ENCODE measurements around the gene VWA5B1. TPM values are rescaled to one million over a fixed set of nuclear protein-coding genes. Genes with fewer than 3 reads are reported as not detected.

VWA5B1 gene
- total RNA-seq, 4 donors from 2014 or later = not detected

- Histone ChIP-seq H3K27ac (no peak overlapping the region), H3K9me3 (no peaks in the 10 kb centered on the region), H3K4me3 (no peak overlapping the region), H3K36me3 (no peaks in the 10 kb centered on the region), H3K4me1 (no peaks in the 10 kb centered on the region), H3K27me3 (peaks cover 0 to 32% (median 0%) of the 10 kb centered on the region in 4 donors)
- no peak for DNase-seq
- TF ChIP-seq CTCF (IDR thresholded peaks at IDR 0.05) (no peak), POLR2A (IDR thresholded peaks at IDR 0.05) (no peak)
- 100% methylated on average over 1 of the region's 1 CpG for WGBS, 2 donors
- intact Hi-C loops (cut with DNase I) = no loop called here
Measured at GRCh38 chr1:20252587-20252986, 38.1 kb upstream of the VWA5B1 start.

- Histone ChIP-seq H3K27me3 (peaks cover 0 to 38% (median 0%) of the 10 kb centered on the region in 4 donors), H3K36me3 (no peaks in the 10 kb centered on the region), H3K4me1 (no peaks in the 10 kb centered on the region), H3K4me3 (no peak overlapping the region), H3K9me3 (no peaks in the 10 kb centered on the region), H3K27ac (no peak overlapping the region)
- DNase-seq = no peak
- 47 to 51% methylated on average over 5 to 7 of the region's 7 CpGs for WGBS, 2 donors
- no peak for TF ChIP-seq POLR2A (IDR thresholded peaks at IDR 0.05)
- TF ChIP-seq CTCF (IDR thresholded peaks at IDR 0.05) = no peak
- intact Hi-C loops (cut with DNase I) = no loop called here
Measured at GRCh38 chr1:20255666-20256065, 35.0 kb upstream of the VWA5B1 start.

GRCh38 chr1:20259646-20260045 is 31.0 kb upstream of the VWA5B1 start:
- Histone ChIP-seq H3K4me3 (no peak overlapping the region), H3K4me1 (no peaks in the 10 kb centered on the region), H3K9me3 (no peaks in the 10 kb centered on the region), H3K27ac (no peak overlapping the region), H3K27me3 (peaks cover 0 to 40% (median 0%) of the 10 kb centered on the region in 4 donors), H3K36me3 (no peaks in the 10 kb centered on the region)
- intact Hi-C loops (cut with DNase I) = no loop called here
- TF ChIP-seq POLR2A (IDR thresholded peaks at IDR 0.05) = no peak
- no peak for TF ChIP-seq CTCF (IDR thresholded peaks at IDR 0.05)
- no peak for DNase-seq
- 23 to 35% methylated on average over 1 to 2 of the region's 3 CpGs for WGBS, 2 donors

- Histone ChIP-seq H3K36me3 (no peaks in the 10 kb centered on the region), H3K9me3 (no peaks in the 10 kb centered on the region), H3K27me3 (peaks cover 0 to 35% (median 0%) of the 10 kb centered on the region in 4 donors), H3K27ac (no peak overlapping the region), H3K4me3 (no peak overlapping the region), H3K4me1 (no peaks in the 10 kb centered on the region)
- TF ChIP-seq POLR2A (IDR thresholded peaks at IDR 0.05) = no peak
- TF ChIP-seq CTCF (IDR thresholded peaks at IDR 0.05) = no peak
- intact Hi-C loops (cut with DNase I) = no loop called here
- 80 to 88% methylated on average over 5 of the region's 5 CpGs for WGBS, 2 donors
- no peak for DNase-seq
Measured at GRCh38 chr1:20261095-20261494, 29.6 kb upstream of the VWA5B1 start.

- Histone ChIP-seq H3K36me3 (no peaks in the 10 kb centered on the region), H3K4me3 (no peak overlapping the region), H3K27me3 (peaks cover 0 to 23% (median 0%) of the 10 kb centered on the region in 4 donors), H3K27ac (no peak overlapping the region), H3K9me3 (no peaks in the 10 kb centered on the region), H3K4me1 (no peaks in the 10 kb centered on the region)
- intact Hi-C loops (cut with DNase I) = no loop called here
- no peak for TF ChIP-seq CTCF (IDR thresholded peaks at IDR 0.05)
- TF ChIP-seq POLR2A (IDR thresholded peaks at IDR 0.05) = no peak
- 69 to 85% methylated on average over 3 to 8 of the region's 8 CpGs for WGBS, 2 donors
- DNase-seq = no peak
Measured at GRCh38 chr1:20262810-20263534, 27.7 kb upstream of the VWA5B1 start.
